ENCODE measurements around the gene LSMEM2.

The LSMEM2 gene

DNA sequence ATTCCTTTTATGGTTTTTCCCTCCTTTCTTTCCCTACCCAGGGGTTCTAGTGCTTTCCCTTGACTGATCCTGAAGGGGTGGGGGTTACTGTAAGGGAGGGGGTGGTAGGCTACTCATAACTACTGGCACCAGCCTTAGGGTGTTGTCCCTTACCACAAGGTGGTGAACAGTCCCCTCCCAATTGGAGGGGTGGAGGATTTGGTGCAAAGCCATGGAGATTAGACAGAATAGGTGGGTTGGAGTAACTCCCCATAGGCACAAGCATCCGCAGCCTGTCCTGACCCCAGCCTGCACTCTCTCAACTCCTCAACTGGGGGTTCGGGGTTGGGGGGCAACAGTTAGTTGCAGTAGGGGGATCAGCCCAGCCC, 46.2 kb downstream of the LSMEM2 start:
- DNase-seq = no peak

DNA sequence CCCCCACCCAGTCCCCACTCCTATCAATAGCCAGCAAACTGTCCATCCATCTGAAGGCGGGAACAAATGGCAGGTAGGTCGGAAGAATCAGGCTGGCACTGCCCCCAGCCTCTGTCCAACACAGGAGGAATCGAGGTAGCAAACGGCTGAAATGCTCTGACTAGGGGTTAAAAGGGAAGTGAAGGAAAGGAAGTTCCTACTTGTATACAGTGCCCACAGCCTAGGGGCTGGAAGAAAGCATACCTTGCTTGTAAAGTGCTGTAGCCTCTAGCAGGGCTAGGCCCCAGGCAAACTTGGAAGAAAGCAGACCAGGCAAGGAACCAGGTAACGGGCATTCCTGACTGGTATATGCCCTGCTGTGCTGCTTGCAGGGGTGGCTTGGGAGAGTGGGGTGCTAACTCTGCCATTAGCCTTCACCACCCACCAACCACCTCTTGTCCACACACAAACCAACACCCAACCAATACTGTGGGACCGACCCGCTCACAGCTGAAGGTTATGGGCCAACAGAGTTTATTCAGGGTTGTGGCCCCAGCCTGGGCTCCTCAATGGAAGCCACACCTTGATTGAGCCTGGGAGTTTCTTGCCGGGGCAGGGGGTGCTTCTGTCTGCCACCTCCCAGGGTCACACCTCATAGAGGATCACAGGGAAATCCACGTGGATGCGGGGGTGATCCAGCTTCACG, 46.8 kb downstream of the LSMEM2 start:
- DNase-seq = no peak

DNA sequence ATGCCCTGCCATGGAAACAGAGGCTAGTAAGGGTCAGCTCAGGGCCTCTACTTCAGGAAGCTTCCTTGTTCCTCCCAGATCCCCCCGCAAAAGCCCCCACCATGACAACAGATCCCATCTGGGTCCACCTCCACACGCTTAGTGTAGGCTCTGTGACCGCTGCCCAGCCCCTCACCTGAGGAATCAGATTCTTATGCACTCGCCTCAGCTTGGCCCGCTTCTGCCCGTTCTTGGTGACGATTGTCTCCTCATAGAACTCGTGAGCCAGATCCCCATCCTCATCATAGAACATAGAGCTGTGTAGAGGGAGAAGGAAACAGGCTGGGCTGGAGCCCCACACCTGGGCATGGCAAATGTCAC, 47.3 kb downstream of the LSMEM2 start:
- DNase-seq = no peak

- no peak for DNase-seq
Observed at GRCh38 chr3:50327129-50327528, 48.2 kb downstream of the LSMEM2 start.

GRCh38 chr3:50327943-50328691, 49.2 kb downstream of the LSMEM2 start, which contains the start of gene TUSC2:
Gene TUSC2 (minus strand): TSS chr3:50328223. CDS start chr3:50328099, 124 bp downstream.
- peak; percentile 84 for DNase-seq

- DNase-seq = no peak
Observed at GRCh38 chr3:50330330-50330729, 51.4 kb downstream of the LSMEM2 start.

- DNase-seq = no peak
Observed at GRCh38 chr3:50331364-50331907, 52.5 kb downstream of the LSMEM2 start.

- DNase-seq = no peak
Observed at GRCh38 chr3:50333744-50334328, 54.9 kb downstream of the LSMEM2 start.

DNA sequence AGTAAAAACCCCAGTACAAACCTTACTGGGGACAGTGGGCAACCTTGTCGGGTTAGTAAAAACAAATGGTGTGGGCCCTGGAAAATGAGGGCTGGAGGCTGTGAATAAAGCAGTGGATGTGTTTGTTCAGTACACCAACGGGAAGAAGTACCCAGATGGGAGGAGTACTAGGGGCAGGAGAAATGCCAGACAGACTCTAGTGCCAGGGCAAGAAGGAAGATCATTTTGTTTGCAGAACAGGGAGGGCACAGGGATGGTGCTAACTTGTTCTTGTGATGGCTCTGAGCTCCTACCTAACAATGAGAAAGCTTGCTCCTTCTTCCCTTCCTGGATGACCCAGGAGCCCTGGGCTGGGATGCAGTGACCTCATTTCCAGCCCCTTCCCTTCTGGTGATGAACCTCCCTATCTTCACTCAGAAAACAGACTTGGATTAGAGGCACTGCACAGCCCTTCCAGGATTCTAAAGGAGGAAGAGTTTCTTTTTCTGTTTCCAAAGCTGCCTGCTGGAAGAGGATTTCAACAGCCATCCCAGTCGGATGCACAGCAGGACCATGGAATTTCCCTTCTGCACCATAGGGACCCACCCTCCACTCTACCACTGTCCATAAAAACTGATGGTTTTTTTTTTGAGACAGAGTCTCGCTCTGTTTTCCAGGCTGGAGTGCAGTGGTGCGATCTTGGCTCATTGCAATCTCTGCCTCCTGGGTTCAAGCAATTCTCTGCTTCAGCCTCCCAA, 55.6 kb downstream of the LSMEM2 start:
- DNase-seq = no peak

GRCh38 chr3:50336452-50337174, 57.7 kb downstream of the LSMEM2 start:
- no peak for DNase-seq

DNA sequence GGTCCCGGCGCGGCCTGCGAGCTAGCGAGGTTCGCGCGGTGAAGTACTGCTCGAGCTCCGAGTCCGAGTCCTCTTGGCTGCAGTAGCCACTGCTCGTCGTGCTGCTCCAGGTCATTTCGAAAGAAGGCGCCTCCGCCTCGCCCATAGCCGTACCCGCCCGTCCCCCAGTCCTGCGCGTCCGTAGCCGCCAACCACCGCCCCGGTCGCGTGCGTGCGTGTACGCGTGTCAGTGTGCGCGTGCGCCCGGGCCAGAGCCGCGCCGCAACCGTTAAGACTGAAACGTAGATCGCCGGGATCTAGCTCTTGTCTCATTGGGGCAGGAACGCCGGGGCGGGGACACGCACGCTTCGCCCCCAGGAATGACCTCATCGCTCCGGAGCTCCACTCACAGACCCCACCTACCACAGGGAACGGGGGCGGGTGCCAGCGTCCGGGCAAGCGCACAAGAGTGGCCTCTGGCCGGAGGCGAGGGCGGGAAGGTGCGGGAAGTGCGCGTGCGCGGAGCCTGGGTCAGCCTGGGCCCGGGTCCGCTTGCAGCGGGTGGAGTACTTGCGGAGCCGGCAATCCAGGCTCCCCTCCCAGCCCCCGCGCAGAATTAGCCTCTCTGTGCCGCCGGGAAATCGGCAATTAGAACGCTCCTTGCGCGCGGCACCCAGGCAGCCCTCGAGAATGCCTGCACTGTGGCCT, 58.4 kb downstream of the LSMEM2 start:
- peak; percentile 97 for DNase-seq

Data from GOT3 (cell line).